Endometrial microvascular endothelial cells (primary cell): ENCODE results near the gene NCKAP5L. TPM values are rescaled to one million over a fixed set of nuclear protein-coding genes. Genes with fewer than 3 reads are reported as not detected.
"Not testable (repeated sequence)": the region's sequence is repeated elsewhere in the genome, so short reads cannot be mapped to it uniquely, and the experiment has no call there.

ENCODE experiments used
- in situ Hi-C: cut with HindIII; loops from 2 replicates; pipeline ENCODE4 v1.10.0; 2017; ENCODE audit warnings: low sequenced_read_pairs, low pct_unique_long_range_greater_than_20kb; ENCODE audit errors: inconsistent ontology term
- total RNA-seq: library from RNA; depleted of rRNA; stranded (reverse); fragments of >200 nt; gene quantifications from one replicate; pipeline ENCODE4 v1.2.3, GENCODE V29; 2015; ENCODE audit errors: inconsistent ontology term

Gene NCKAP5L
- total RNA-seq, 1 donor from 2014 or later = 18.3 TPM

DNA sequence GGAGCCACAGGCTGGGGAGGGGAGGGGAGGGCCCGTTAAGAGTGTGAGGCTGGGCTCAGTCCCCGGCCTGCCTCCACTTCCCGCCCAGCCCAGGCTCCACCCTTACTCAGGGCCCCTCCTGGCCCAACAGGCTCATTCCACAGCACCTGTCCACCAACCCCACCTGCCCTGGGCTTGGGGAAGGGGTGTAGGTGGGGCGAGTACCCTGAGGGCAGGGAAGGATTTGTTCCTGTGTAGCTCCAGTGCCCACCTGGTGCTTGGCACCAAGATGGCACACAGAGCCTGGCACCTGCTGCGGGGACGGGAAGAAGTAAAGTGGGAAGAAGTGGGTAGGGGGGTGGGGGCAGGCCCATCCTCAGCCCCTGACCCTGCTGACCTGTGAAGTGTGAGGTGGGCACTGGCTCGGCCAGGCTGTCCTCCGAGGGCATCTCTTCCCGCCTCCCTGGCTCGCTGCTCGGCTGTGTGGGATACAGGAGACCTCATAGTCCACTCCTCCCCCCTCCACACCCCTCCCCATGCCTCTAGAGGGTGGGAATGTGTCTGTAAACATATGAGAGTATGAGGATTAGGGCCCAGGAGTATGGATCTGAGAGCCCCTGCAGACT lies 35.1 kb downstream of the NCKAP5L start:
- in situ Hi-C loops = no loop called here

DNA sequence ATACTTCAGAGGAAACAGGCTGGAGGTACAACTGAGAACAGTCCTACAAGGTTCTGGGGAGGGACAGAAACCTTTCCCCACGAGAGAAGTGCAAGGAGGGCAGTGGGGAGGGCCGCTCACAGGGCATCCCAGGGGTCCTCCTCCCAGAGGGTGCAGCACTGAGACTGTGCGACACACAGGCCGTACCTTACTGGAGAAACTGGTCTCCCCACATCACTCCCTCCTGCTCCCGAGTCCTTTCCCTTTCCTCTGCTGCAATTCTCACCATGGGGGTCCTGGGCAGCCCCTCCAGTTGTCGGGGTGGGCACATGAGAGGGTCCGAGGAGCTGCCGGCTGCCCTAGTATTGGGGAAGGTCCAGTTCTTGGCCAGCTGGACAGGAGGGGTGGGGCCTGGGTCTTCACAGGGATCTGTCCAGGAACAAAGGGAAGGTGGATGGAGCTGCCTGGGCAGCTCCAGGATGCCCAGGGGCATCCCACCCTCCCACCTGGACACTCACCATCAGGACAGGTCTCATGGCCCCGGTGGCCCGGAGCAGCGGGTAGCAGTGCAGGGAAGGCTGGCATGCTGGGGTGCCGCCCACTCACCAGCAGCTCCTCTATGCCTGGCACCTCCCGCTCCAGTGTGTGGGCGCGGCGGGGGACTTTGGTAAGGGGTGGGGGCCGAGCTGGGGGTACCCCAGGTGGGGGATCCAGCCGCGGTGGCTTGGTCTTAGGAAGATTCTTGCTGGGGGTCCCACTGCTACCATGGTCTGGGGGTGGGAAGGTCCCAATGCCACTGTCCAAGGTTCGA lies 35.8 kb downstream of the NCKAP5L start:
- in situ Hi-C loops = no loop called here

GRCh38 chr12:49791700-49792099 lies 36.5 kb downstream of the NCKAP5L start:
- in situ Hi-C loops = no loop called here

GRCh38 chr12:49790741-49791555 lies 37.3 kb downstream of the NCKAP5L start:
- in situ Hi-C loops = no loop called here

- in situ Hi-C loops = no loop called here
These were observed 38.2 kb downstream of the NCKAP5L start for GRCh38 chr12:49789992-49790391.

GRCh38 chr12:49787672-49788071 lies 40.5 kb downstream of the NCKAP5L start:
- in situ Hi-C loops = no loop called here

DNA sequence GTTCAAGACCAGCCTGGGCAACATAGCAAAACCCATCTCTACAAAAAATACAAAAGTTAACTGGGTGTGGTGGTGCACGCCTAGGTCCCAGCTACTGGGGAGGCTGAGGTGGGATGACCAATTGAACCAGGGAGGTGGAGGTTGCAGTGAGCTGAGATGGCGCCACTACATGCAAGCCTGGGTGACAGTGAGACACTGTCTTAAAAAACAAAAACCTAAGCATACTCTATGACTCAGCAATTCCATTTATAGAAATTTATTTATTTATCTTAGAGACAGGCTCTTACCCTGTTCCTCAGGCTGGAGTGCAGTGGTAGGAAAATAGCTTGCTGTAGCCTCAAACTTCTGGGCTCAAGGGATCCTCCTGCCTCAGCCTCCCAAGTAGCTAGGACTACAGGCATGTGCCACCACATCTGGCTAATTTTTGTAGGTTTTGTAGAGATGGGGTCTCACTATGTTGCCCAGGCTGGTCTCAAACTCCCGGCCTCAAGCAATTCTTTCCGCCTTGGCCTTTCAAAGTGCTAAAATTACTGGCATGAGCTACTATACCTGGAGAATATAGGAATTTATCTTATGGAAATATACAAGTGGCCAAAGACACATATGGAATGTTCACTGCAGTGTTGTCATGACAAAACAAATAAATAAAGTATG lies 43.3 kb downstream of the NCKAP5L start:
- in situ Hi-C loops = no loop called here

DNA sequence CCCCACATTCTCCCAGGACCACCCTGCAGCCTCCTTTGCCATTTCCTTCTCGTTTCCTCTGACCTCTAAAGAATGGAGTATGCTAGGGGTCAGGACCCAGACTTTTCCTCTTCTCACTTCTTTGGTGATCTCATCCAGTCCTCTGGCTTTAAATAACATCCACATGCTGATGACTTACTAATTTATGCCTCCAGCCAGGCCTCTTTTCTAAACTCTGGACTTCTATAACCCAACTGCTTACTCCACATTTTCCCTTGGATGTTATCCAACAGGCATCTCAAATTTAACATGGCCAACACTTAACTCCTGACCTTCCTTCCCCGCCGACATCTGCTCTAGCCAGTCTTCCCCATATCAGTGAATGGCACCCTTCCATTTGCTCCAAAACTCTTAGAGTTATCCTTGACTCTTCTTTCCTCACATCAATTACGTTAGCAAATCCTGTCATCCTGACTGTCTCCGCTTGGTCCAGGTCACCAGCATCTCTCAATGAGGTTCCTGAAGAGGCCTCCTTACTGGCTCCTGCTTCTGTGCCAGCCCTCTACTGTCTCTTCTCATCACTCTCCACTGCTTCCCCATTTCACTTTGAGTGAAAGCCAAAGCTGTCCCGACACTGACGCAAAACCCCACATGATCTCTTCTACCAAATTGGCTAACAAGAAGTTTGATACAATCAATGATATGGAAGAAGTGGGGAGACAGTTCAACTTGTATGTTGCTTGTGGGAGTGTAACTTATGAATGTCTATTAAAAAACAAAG lies 44.1 kb downstream of the NCKAP5L start:
- in situ Hi-C loops = no loop called here

GRCh38 chr12:49780914-49781313 lies 47.3 kb downstream of the NCKAP5L start:
- in situ Hi-C loops = not testable (repeated sequence)

GRCh38 chr12:49779581-49779980 lies 48.6 kb downstream of the NCKAP5L start:
- in situ Hi-C loops = no loop called here

DNA sequence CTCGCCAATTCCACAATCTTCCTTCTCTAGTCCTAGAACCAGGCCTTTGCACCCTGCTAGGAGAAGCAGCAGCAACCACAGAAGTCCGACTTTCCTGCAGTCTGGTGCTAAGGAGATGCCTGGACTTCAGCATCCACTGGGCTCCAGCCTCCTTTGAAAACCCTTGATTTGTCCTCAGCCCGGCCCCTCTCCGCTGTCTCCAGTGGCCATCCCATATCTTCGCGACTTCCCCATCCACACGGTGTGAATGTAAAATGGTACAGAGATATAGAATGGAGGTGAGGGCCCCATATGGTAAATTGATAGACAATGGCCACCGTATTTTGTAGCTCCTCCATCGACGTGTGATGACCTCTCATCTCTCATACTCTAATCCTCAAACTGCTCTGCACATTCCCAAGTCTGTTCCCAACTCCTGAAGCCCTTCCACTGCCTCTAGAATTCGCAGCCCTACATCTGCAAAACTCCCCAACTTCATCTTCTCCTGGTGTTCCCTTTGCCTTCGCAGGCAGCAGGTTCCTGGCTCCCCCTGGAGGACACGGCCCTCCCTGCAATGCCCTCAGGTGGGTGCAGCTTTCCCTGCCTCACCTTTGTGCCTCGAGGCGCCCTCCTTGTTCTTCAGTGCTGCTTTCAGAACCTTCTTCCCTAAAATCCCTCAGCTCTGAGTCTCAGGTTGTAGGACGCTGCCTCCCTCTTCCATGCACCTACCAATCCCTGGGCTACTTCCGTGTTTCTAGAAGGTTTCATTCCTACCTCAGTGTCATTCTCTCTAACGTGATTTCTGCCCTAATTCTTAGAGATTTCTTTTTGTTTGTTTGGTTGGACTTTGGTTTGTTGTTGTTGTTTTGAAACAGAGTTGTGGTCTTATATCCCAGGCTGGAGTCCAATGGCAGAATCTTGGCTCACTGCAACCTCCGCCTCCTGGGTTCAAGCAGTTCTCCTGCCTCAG lies 50.1 kb downstream of the NCKAP5L start:
- in situ Hi-C loops = no loop called here

- in situ Hi-C loops = no loop called here
These were observed 50.9 kb downstream of the NCKAP5L start for GRCh38 chr12:49777341-49777740.

- in situ Hi-C loops = no loop called here
These were observed 51.4 kb downstream of the NCKAP5L start for GRCh38 chr12:49776858-49777257.

DNA sequence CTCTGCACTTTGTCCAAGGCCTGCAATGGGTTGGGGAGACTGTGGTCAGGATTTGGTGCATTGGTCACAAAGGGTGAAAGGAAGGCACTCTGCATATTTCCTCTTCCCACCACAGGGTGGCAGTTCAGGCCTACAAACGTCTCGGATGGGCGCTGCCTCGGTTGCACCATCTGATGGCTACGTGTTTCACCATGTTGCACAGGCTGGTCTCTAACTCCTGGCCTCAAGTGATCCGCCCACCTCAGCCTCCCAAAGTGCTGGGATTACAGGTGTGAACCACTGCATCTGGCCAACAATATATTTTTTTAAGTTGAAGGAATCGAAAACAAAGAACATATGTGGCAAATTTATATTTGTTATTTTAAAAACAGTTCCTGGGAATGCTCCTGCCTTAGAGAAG lies 51.8 kb downstream of the NCKAP5L start:
- in situ Hi-C loops = no loop called here

DNA sequence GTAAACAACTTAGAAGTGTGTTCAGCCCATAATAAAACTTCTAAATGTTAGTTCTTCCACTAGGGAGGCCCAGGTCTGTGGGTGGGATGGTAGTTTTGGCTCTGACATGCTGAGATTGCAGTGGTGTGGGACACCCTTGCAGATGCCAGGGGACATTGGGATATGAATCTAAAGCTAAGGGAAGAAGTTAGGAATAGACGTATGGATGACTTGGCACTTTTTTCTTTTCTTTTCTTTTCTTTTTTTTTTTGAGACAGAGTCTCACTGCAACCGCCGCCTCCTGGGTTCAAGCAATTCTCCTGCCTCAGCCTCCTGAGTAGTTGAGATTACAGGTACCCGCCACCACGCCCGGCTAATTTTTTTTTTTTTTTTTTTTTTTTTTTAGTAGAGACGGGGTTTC lies 55.1 kb downstream of the NCKAP5L start:
- in situ Hi-C loops = not testable (repeated sequence)

DNA sequence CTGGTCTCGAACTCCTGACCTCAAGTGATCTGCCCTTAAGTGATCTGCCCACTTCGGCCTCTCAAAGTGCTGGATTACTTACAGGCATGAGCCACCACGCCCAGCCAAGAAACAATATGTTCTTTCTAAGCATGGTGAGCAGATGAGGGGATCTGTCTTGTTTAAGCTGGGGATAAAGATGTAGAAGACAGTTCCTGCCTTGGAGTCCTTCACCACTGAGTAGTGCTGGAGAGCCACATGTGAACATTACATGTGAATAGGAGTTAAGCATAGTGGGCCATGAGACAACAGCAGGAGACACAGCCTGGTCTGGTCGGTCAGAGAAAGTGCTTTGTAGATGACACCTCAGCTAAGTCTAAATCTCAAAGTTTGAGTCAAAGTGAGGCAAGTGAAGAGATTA lies 60.9 kb downstream of the NCKAP5L start:
- in situ Hi-C loops = no loop called here

- in situ Hi-C loops = no loop called here
These were observed 62.1 kb downstream of the NCKAP5L start for GRCh38 chr12:49766115-49766455.

GRCh38 chr12:49764126-49764525 lies 64.1 kb downstream of the NCKAP5L start:
- in situ Hi-C loops = no loop called here
